Left ventricle myocardium inferior (tissue), 1 donor: ENCODE measurements around the gene DGUOK. TPM values are rescaled to one million over a fixed set of nuclear protein-coding genes. Genes with fewer than 3 reads are reported as not detected.

Source experiments
- DNase-seq: peaks from one replicate; pipeline ENCODE4 v3.0.0-alpha.2; 2020
- H3K27ac ChIP-seq: fragments of 200-600 bp; replicated peaks from 2 replicates; pipeline ENCODE4 v1.8.0; 2021
- H3K27me3 ChIP-seq: fragments of 200-600 bp; 2 replicates; pipeline ENCODE4 v1.8.0; 2021; ENCODE audit warnings: low read depth
- H3K36me3 ChIP-seq: fragments of 200-600 bp; 2 replicates; pipeline ENCODE4 v1.8.0; 2021
- H3K4me1 ChIP-seq: fragments of 200-600 bp; 2 replicates; pipeline ENCODE4 v1.8.0; 2021
- H3K4me3 ChIP-seq: fragments of 200-600 bp; 2 replicates; pipeline ENCODE4 v1.8.0; 2021; ENCODE audit warnings: mild to moderate bottlenecking, moderate library complexity
- H3K9me3 ChIP-seq: fragments of 200-600 bp; replicated peaks from 2 replicates; pipeline ENCODE4 v1.8.0; 2021
- CTCF ChIP-seq: fragments of 200-600 bp; IDR thresholded peaks from 2 replicates; pipeline ENCODE4 v1.8.0; 2021; ENCODE audit warnings: antibody characterized with exemption, mild to moderate bottlenecking, borderline replicate concordance
- intact Hi-C: fragments of 100-400 bp; cut with micrococcal nuclease; formaldehyde crosslinking; loops from one replicate; pipeline ENCODE4 v1.11.0; 2022
- total RNA-seq: library from RNA; stranded (reverse); fragmentation: NEBNext Ultra II Directional; extraction: Animal tissue kit (Norgen Biotek cat#: 25700); gene quantifications from one replicate; pipeline ENCODE4 v1.2.1, GENCODE V29; 2021
- donor health status: DM: no; HTN: yes; CAD: no; lungs with severe emphysema.

The DGUOK gene
- total RNA-seq, 1 donor from 2014 or later, result 21.9 TPM

GRCh38 chr2:73985308-73986084, 58.8 kb downstream of the DGUOK start:
- H3K27ac ChIP-seq, result peak overlapping the region; percentile 63
- H3K4me1 ChIP-seq, result peaks cover 70% of the 10 kb centered on the region
- intact Hi-C loops, result no loop called here
- no peaks in the 10 kb centered on the region for H3K36me3 ChIP-seq
- peak; percentile 44 for DNase-seq
- H3K9me3 ChIP-seq, result no peaks in the 10 kb centered on the region
- TF ChIP-seq CTCF, result no peak
- no peaks in the 10 kb centered on the region for H3K27me3 ChIP-seq
- H3K4me3 ChIP-seq, result peak overlapping the region; percentile 74

GRCh38 chr2:73986085-73986681, 59.5 kb downstream of the DGUOK start:
- Histone ChIP-seq H3K36me3 (no peaks in the 10 kb centered on the region), H3K4me1 (peaks cover 64% of the 10 kb centered on the region), H3K27me3 (no peaks in the 10 kb centered on the region), H3K9me3 (no peaks in the 10 kb centered on the region), H3K4me3 (peak overlapping the region; percentile 74), H3K27ac (peak overlapping the region; percentile 63)
- no peak for DNase-seq
- intact Hi-C loops, result no loop called here
- no peak for TF ChIP-seq CTCF

- DNase-seq, result peak; percentile 46
- TF ChIP-seq CTCF, result peak; percentile 46
- Histone ChIP-seq H3K9me3 (no peaks in the 10 kb centered on the region), H3K4me3 (peak overlapping the region; percentile 74), H3K27ac (no peak overlapping the region), H3K27me3 (no peaks in the 10 kb centered on the region), H3K4me1 (peaks cover 53% of the 10 kb centered on the region), H3K36me3 (no peaks in the 10 kb centered on the region)
- intact Hi-C loops, result no loop called here
These were observed 60.6 kb downstream of the DGUOK start for GRCh38 chr2:73987109-73987947.

- Histone ChIP-seq H3K27me3 (no peaks in the 10 kb centered on the region), H3K4me1 (peaks cover 46% of the 10 kb centered on the region), H3K27ac (no peak overlapping the region), H3K4me3 (peak overlapping the region; percentile 74), H3K36me3 (no peaks in the 10 kb centered on the region), H3K9me3 (no peaks in the 10 kb centered on the region)
- no peak for DNase-seq
- no peak for TF ChIP-seq CTCF
- intact Hi-C loops, result no loop called here
These were observed 61.4 kb downstream of the DGUOK start for GRCh38 chr2:73987948-73988700.

- Histone ChIP-seq H3K4me1 (peaks cover 35% of the 10 kb centered on the region), H3K36me3 (no peaks in the 10 kb centered on the region), H3K4me3 (no peak overlapping the region), H3K27ac (no peak overlapping the region), H3K27me3 (no peaks in the 10 kb centered on the region), H3K9me3 (no peaks in the 10 kb centered on the region)
- intact Hi-C loops, result no loop called here
- no peak for DNase-seq
- TF ChIP-seq CTCF, result no peak
These were observed 63.3 kb downstream of the DGUOK start for GRCh38 chr2:73989972-73990371.
